ENCODE results near the gene SCN9A. TPM values are rescaled to one million over a fixed set of nuclear protein-coding genes. Genes with fewer than 3 reads are reported as not detected.
A peak's percentile ranks its signal among the peaks of the same experiment; 100 is the strongest.

Gene SCN9A
- total and polyA plus RNA-seq, 3 experiments from 2014 or later = not detected

DNA sequence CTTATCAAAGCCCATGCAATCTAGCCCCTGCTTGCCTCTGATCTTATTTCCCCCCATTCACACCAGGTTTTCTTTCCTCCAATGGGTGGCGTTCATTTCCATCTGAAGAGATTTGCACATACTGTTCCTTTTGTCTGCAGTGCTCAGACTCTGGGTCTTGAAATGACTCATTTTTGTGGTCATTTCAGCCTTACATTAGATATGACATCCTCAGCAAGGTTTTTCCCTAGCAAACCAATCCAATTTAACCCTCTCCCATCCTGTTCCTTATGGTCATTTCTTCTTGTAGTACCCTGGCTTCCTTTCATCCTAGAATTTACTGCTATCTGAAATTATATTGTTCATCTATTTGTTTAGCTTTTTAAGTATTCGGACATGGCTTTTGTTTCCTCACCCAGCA, 205.4 kb downstream of the SCN9A start:
- POLR2A ChIA-PET = no interaction called here
- Histone ChIP-seq H3K36me3 (ENCODE audit: insufficient read depth, low read length) (no peaks in the 10 kb centered on the region), H3K4me3 (ENCODE audit: low read length) (no peak overlapping the region), H3K27ac (ENCODE audit: low read depth, low read length) (no peak overlapping the region), H3K9me3 (ENCODE audit: low read length) (no peaks in the 10 kb centered on the region), H3K27me3 (ENCODE audit: insufficient read depth, low read length, poor library complexity, severe bottlenecking) (peaks cover 4% of the 10 kb centered on the region), H3K4me1 (ENCODE audit: insufficient read depth, low read length) (no peaks in the 10 kb centered on the region)
- Mint-ChIP-seq H3K4me1 (no peaks in the 10 kb centered on the region), H3K36me3 (no peaks in the 10 kb centered on the region), H3K9me3 (peaks cover 0 to 2% (median 0%) of the 10 kb centered on the region in 5 donors), H3K4me3 (peak overlapping the region in 1 of 7 donors; percentile 57), H3K27ac (no peak overlapping the region), H3K27me3 (no peaks in the 10 kb centered on the region)
- DNase-seq = no peak
- CTCF ChIA-PET = no interaction called here

DNA sequence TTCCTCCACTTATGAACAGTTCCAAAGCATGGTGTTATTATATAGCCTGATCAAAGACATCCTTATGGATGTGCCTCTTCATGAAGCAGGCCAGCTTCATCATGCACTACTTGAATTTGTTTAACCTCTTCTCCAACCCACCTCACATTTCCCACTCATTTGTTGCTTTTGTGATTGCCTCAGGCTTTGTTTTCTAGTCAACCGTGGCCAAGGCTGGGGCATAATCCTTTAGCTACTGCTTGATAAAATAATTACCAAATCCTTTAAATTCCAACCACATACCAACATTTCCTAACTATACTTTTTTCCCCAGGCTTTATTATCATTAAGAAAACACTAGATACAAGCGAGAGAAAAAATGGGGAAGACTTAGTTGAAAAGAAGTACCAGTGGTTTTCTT, 208.3 kb downstream of the SCN9A start:
- H3K9me3 ChIP-seq (ENCODE audit: low read length) = no peaks in the 10 kb centered on the region
- H3K4me1 ChIP-seq (ENCODE audit: insufficient read depth, low read length) = no peaks in the 10 kb centered on the region
- no peaks in the 10 kb centered on the region for H3K36me3 ChIP-seq (ENCODE audit: insufficient read depth, low read length)
- no peak for DNase-seq
- H3K27me3 ChIP-seq (ENCODE audit: insufficient read depth, low read length, poor library complexity, severe bottlenecking) = peaks cover 4% of the 10 kb centered on the region
- Mint-ChIP-seq H3K36me3 (no peaks in the 10 kb centered on the region), H3K4me3 (no peak overlapping the region), H3K27ac (no peak overlapping the region), H3K9me3 (peaks cover 0 to 2% (median 0%) of the 10 kb centered on the region in 5 donors), H3K4me1 (no peaks in the 10 kb centered on the region), H3K27me3 (peaks cover 0 to 2% of the 10 kb centered on the region in 2 donors)
- no peak overlapping the region for H3K27ac ChIP-seq (ENCODE audit: low read depth, low read length)
- H3K4me3 ChIP-seq (ENCODE audit: low read length) = no peak overlapping the region
- POLR2A ChIA-PET = no interaction called here
- CTCF ChIA-PET = no interaction called here

DNA sequence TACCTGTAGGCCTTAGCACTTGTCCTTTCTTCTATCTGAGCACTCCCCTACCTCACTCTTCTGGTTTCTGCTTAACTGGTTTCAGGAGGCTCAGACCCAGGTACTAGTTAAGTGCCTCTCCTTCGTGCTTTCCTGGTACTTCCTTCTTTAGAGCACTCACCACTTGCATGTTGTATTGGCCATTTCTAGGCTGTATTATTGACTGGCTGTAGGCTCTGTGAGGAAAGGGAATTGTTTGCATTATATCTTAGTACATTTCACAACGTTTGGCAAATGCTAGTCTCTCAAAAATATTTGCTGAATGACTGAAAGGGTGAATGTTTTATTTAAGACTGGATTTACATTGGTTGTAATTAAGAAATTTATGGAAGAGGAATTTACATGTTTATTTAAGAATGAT, 212.0 kb downstream of the SCN9A start:
- CTCF ChIA-PET = no interaction called here
- H3K27me3 Mint-ChIP-seq = peaks cover 0 to 2% of the 10 kb centered on the region in 2 donors

DNA sequence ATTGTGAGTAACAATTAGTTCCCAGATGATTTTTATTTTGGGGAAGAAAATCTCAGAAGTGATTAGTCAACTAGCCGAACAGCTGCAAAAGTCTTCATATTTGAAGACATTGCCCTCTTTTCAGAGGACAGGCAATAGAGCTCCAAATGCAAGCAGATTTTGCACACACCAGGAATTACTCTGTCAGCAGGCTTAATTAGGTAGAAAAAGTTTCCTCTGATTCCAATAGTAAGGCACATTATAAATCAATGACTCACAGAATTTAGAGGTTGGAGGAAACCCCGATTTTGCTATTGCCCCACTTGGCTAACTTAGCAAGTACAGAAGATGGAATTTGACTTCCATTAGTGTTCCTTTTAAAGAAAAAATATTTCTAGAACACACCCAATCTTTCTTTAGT, 217.2 kb downstream of the SCN9A start:
- no peak overlapping the region for H3K4me3 Mint-ChIP-seq
- H3K27me3 ChIP-seq (ENCODE audit: insufficient read depth, low read length, poor library complexity, severe bottlenecking) = no peaks in the 10 kb centered on the region
- no peaks in the 10 kb centered on the region for H3K9me3 Mint-ChIP-seq
- H3K4me1 Mint-ChIP-seq = no peaks in the 10 kb centered on the region
- no peak overlapping the region for H3K4me3 ChIP-seq (ENCODE audit: low read length)
- ChIA-PET CTCF (no interaction called here), POLR2A (no interaction called here)
- H3K27me3 Mint-ChIP-seq = peaks cover 2 to 3% of the 10 kb centered on the region in 2 donors
- H3K27ac ChIP-seq (ENCODE audit: low read depth, low read length) = no peak overlapping the region
- no peaks in the 10 kb centered on the region for H3K4me1 ChIP-seq (ENCODE audit: insufficient read depth, low read length)
- H3K9me3 ChIP-seq (ENCODE audit: low read length) = no peaks in the 10 kb centered on the region
- no peak overlapping the region for H3K27ac Mint-ChIP-seq
- no peak for DNase-seq
- H3K36me3 Mint-ChIP-seq = peaks cover 0 to under 1% (median 0%) of the 10 kb centered on the region in 3 donors
- H3K36me3 ChIP-seq (ENCODE audit: insufficient read depth, low read length) = no peaks in the 10 kb centered on the region

More for the DNA sequence above, 212.0 kb downstream of the SCN9A start:
- POLR2A ChIA-PET = no interaction called here
- H3K27ac Mint-ChIP-seq = no peak overlapping the region
- H3K27ac ChIP-seq (ENCODE audit: low read depth, low read length) = no peak overlapping the region
- no peak for DNase-seq
- no peaks in the 10 kb centered on the region for H3K36me3 ChIP-seq (ENCODE audit: insufficient read depth, low read length)
- H3K4me3 ChIP-seq (ENCODE audit: low read length) = no peak overlapping the region
- H3K4me1 Mint-ChIP-seq = no peaks in the 10 kb centered on the region
- no peaks in the 10 kb centered on the region for H3K9me3 Mint-ChIP-seq
- peaks cover 4% of the 10 kb centered on the region for H3K27me3 ChIP-seq (ENCODE audit: insufficient read depth, low read length, poor library complexity, severe bottlenecking)
- no peaks in the 10 kb centered on the region for H3K9me3 ChIP-seq (ENCODE audit: low read length)
- H3K4me1 ChIP-seq (ENCODE audit: insufficient read depth, low read length) = no peaks in the 10 kb centered on the region
- no peaks in the 10 kb centered on the region for H3K36me3 Mint-ChIP-seq
- no peak overlapping the region for H3K4me3 Mint-ChIP-seq

DNA sequence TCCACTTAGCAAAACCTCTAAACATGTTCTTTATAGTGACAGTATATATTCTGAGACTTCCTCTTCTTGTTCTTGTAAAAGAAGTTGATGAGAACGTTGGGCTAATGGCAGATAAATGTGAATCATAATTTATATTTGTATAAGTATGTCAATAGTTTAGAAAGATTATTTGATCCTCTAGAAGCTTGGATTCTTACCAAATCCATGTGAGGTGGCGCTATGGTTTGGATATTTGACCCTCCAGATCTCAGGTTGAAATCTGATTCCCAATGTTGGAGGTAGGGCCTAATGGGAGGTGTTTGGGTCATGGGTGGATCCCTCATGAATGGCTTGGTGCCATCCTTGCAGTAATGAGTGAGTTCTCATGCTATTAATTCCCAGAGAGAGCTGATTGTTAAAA, 218.2 kb downstream of the SCN9A start:
- Histone ChIP-seq H3K9me3 (ENCODE audit: low read length) (no peaks in the 10 kb centered on the region), H3K36me3 (ENCODE audit: insufficient read depth, low read length) (no peaks in the 10 kb centered on the region), H3K4me3 (ENCODE audit: low read length) (no peak overlapping the region), H3K27me3 (ENCODE audit: insufficient read depth, low read length, poor library complexity, severe bottlenecking) (no peaks in the 10 kb centered on the region), H3K4me1 (ENCODE audit: insufficient read depth, low read length) (no peaks in the 10 kb centered on the region), H3K27ac (ENCODE audit: low read depth, low read length) (no peak overlapping the region)
- Mint-ChIP-seq H3K4me3 (no peak overlapping the region), H3K9me3 (no peaks in the 10 kb centered on the region), H3K4me1 (no peaks in the 10 kb centered on the region), H3K36me3 (peaks cover 0 to 1% (median 0%) of the 10 kb centered on the region in 3 donors), H3K27ac (no peak overlapping the region), H3K27me3 (peaks cover 2 to 3% of the 10 kb centered on the region in 2 donors)
- no peak for DNase-seq
- POLR2A ChIA-PET = no interaction called here
- CTCF ChIA-PET = interaction anchor here (0.9 kb wide), 1 partner anchor 30 kb away, joined by 3 read pairs; the partner anchor contains the start of gene SCN1A

DNA sequence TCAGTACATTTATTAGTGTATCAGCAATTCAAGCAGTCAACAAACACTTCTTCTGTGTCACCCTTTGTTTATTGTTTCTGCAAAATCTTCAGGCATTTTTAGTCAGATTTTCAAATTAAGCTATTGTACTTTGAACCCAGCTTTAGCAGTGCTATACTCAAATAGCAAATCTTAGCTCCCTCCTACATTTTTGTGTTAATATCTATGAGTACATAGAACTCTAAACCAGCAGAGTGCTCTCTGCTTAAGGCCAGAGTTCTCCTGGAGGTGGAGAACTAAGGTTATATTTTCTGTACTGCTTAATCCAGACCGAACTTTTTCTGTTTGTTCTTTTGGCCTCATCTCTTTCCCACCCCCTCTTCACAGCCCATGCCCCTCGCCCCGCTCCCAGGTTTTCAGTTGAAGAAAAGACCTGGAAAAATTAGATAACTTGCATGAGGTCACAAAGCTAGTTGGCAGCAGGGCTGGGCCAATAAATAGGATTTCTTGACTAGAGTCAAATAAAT, 218.7 kb downstream of the SCN9A start:
- POLR2A ChIA-PET = no interaction called here
- Mint-ChIP-seq H3K9me3 (no peaks in the 10 kb centered on the region), H3K27ac (no peak overlapping the region), H3K36me3 (peaks cover 0 to 1% (median 0%) of the 10 kb centered on the region in 3 donors), H3K4me3 (no peak overlapping the region), H3K27me3 (peaks cover 2 to 3% of the 10 kb centered on the region in 2 donors), H3K4me1 (no peaks in the 10 kb centered on the region)
- H3K9me3 ChIP-seq (ENCODE audit: low read length) = no peaks in the 10 kb centered on the region
- no peak for DNase-seq
- no peaks in the 10 kb centered on the region for H3K27me3 ChIP-seq (ENCODE audit: insufficient read depth, low read length, poor library complexity, severe bottlenecking)
- H3K36me3 ChIP-seq (ENCODE audit: insufficient read depth, low read length) = no peaks in the 10 kb centered on the region
- no peak overlapping the region for H3K27ac ChIP-seq (ENCODE audit: low read depth, low read length)
- no peaks in the 10 kb centered on the region for H3K4me1 ChIP-seq (ENCODE audit: insufficient read depth, low read length)
- CTCF ChIA-PET = interaction anchor here (0.9 kb wide), 1 partner anchor 30 kb away, joined by 3 read pairs; the partner anchor contains the start of gene SCN1A
- H3K4me3 ChIP-seq (ENCODE audit: low read length) = no peak overlapping the region

DNA sequence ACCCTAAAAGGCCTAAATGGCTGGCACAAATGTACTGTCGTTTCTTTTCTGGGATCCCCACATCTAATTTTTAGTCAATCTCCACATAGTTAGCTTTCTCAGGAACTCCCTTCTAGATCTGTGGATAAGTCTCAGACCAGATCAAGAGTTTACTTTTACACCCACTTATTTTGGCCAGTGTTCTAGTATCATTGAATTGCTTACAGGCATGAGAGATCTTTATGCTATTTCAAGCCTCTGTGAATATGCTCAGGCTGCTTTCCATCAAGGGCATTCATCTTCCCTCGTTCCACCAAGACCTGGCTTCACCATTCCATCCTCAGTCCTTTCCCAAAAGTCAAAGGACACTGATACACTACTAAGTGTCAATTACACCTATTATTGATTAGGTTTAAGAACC, 220.2 kb downstream of the SCN9A start:
- no peaks in the 10 kb centered on the region for H3K4me1 Mint-ChIP-seq
- H3K4me3 ChIP-seq (ENCODE audit: low read length) = no peak overlapping the region
- H3K9me3 ChIP-seq (ENCODE audit: low read length) = no peaks in the 10 kb centered on the region
- H3K27ac Mint-ChIP-seq = no peak overlapping the region
- peaks cover 2 to 3% of the 10 kb centered on the region in 2 donors for H3K27me3 Mint-ChIP-seq
- no peaks in the 10 kb centered on the region for H3K27me3 ChIP-seq (ENCODE audit: insufficient read depth, low read length, poor library complexity, severe bottlenecking)
- no peak overlapping the region for H3K4me3 Mint-ChIP-seq
- H3K36me3 ChIP-seq (ENCODE audit: insufficient read depth, low read length) = no peaks in the 10 kb centered on the region
- no peak overlapping the region for H3K27ac ChIP-seq (ENCODE audit: low read depth, low read length)
- DNase-seq = no peak
- H3K9me3 Mint-ChIP-seq = no peaks in the 10 kb centered on the region
- POLR2A ChIA-PET = no interaction called here
- H3K36me3 Mint-ChIP-seq = peaks cover 0 to 1% (median 0%) of the 10 kb centered on the region in 3 donors
- CTCF ChIA-PET = no interaction called here
- H3K4me1 ChIP-seq (ENCODE audit: insufficient read depth, low read length) = no peaks in the 10 kb centered on the region

DNA sequence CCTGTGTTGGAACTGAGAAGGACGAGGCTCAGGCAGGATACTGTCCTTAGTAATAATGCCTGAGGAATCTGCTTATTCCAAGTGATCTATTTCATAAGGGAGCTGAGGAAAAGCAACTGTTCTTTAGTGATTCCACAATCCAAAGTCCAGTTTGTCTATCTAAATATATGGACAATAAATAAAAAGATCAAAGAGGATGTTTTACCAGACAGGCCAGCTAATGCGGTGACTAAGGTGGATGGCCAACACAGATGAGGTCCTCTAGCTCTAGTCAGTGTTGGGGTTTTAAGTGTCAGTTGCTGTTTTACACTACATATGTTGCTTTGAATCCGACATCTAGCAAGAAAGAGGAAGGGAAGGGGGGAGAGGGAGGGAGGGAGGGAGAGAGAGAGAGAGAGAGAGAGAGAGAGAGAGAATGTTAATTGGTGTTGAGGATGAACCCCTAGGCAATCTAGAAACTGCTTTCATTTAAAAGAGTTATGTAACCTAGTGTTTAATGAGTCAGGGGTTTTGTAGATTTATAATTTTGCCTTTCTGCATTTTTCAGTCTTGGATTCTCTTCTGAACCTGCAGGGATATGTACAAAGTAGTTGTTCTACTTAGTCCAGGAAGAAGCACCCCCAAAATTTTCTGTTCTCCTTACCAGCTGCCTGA, 220.9 kb downstream of the SCN9A start:
- Histone ChIP-seq H3K4me3 (ENCODE audit: low read length) (no peak overlapping the region), H3K36me3 (ENCODE audit: insufficient read depth, low read length) (no peaks in the 10 kb centered on the region), H3K27me3 (ENCODE audit: insufficient read depth, low read length, poor library complexity, severe bottlenecking) (no peaks in the 10 kb centered on the region), H3K27ac (ENCODE audit: low read depth, low read length) (no peak overlapping the region), H3K9me3 (ENCODE audit: low read length) (no peaks in the 10 kb centered on the region), H3K4me1 (ENCODE audit: insufficient read depth, low read length) (no peaks in the 10 kb centered on the region)
- CTCF ChIA-PET = no interaction called here
- DNase-seq = no peak
- no peak overlapping the region for H3K27ac Mint-ChIP-seq
- no peak overlapping the region for H3K4me3 Mint-ChIP-seq
- H3K36me3 Mint-ChIP-seq = peaks cover 0 to 1% (median 0%) of the 10 kb centered on the region in 3 donors
- POLR2A ChIA-PET = no interaction called here
- H3K9me3 Mint-ChIP-seq = no peaks in the 10 kb centered on the region
- peaks cover 2 to 3% of the 10 kb centered on the region in 2 donors for H3K27me3 Mint-ChIP-seq
- no peaks in the 10 kb centered on the region for H3K4me1 Mint-ChIP-seq

All from CD8-positive, alpha-beta memory T cell (primary cell).